GM18517 (cell line): ENCODE results near the gene RDH16.

ENCODE experiments used
- ATAC-seq: cut with Tn5 transposase; IDR thresholded peaks from one replicate; pipeline ENCODE4 v1.9.1; 2021; ENCODE audit warnings: mild to moderate bottlenecking, moderate library complexity; ENCODE audit not compliant: unreplicated experiment

The RDH16 gene, protein sequence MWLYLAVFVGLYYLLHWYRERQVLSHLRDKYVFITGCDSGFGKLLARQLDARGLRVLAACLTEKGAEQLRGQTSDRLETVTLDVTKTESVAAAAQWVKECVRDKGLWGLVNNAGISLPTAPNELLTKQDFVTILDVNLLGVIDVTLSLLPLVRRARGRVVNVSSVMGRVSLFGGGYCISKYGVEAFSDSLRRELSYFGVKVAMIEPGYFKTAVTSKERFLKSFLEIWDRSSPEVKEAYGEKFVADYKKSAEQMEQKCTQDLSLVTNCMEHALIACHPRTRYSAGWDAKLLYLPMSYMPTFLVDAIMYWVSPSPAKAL

DNA sequence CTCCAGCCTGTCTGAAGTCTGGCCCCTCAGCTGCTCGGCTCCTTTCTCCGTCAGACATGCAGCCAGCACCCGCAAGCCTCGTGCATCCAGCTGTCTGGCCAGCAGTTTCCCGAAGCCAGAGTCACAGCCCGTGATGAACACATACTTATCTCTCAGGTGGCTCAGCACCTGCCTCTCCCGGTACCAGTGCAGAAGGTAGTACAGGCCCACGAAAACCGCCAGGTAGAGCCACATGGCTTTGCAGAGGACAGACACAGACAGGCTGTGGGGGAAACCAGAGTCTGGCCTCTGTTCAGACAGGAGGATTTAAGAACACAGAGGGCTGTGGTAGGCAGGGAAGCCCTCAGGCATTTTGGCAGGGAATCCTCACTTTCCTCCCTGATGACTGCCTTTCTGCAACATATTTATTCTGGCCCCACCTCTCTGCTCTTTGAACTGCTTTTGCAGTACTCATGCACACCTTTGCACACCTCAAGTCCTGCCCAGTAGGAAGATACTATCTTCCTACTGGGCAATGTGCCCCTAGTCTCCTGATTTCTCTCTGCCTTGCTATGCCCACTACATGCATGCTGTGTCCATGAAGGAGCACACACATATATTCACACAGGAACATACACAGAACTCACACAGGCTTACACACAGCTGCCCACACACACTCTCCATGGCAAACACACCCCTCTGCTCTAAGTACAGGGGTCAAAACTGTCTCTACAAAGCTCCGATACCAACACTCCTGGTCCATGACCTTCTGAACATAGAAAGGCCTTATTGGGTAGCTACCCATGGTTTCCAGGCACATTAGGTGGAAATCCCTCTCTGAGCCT is at the start of gene RDH16:
Gene RDH16, minus strand, starts transcription at position 380 of the 824 bp plus-strand sequence. Its CDS starts 146 bp downstream, at position 234.
- ATAC-seq = no peak

DNA sequence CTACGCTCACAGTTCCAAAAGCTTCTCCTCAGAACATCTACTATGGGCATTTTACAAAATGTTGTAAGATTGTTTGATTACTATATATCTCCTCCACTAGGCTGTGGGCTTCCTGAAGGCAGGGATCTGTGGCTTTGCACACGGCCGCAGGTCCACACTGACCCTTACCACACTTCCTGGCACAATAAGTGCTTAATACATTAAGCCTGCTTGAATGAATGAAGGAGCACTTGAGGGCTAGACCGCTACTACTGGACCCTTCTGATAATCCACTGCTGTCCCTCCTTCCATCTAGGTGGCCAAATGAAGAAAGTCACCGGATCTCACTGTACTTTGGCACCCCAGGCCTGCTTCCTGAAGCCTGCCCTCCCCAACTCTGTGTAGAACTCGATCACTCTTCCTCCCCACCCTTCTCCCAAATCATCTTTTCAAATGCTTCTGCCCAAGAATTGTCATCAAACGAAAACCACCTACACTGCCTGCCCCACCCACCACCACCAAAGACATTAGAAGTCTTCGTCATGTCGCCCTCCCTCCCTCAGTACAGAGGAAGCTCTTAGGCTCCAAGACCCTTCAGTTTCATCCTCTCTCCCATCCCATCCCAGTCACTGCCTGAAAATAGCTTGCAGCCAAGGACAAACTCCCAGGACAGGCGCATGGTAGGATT is 49.5 kb upstream of the RDH16 start:
- no peak for ATAC-seq

DNA sequence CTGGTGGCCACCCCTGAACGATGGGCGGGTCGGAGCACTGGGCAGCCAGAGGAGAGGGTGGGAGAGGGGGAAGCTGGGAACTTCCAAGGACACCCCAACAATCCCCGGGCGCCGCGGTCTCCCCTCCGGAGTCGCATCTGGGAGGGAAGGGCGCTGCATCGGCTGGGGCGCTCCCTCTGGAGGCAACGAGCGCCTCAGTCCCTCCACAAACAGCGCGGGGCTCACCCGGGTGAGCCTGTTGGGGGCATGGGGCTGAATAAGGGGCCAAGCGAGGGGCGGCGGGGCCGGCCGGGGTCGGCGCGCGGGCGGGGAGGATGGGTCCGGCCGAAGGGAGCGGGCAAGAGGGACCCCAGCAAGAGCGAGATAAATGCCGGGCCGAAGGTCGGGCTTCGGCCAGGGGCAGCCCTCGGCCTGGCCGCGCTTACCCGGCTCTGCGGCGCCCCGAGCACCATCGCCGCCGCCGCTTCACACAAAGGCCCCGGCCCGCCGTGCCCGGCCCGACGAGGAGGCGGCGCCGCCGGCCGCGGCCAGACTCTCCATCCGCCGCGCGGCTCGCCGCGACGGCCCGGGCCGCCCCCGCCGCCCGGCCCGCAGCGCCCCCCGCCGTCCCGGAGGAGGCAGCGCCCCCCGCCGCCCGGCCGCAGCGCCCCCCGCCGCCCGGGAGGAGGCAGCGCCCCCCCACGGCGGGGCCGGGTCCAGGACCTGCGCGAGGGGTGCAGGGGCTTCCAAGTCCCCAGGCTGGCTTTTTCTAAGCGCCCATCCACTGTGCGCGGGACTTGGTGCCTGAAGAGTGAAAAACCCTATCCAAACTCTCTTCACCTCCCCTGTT is 48.8 kb upstream of the RDH16 start, which contains the start of gene ZBTB39:
Gene ZBTB39, minus strand, starts transcription at position 567 of the 829 bp plus-strand sequence. CDS start 1,629 bp downstream, outside the sequence.
- no peak for ATAC-seq

DNA sequence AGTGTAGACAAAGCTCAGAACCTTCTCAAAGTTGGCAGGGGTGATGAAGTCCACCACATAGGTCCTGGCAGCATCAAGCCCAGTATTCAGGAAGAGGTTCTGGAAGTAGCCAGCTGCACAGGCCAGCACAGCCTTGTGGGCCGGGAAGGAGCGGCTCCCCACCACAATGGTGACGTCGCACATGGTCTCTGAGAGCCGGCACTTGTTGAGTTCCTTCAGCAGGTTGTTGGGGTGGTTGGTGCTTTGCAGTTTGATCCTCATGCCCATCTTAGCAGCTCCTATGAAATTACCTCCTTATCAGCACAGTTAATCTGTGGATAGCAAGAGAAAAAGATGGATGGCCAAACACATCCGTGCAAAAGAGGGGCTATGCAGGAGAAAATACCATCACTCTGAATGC is 47.2 kb upstream of the RDH16 start:
- ATAC-seq = no peak

DNA sequence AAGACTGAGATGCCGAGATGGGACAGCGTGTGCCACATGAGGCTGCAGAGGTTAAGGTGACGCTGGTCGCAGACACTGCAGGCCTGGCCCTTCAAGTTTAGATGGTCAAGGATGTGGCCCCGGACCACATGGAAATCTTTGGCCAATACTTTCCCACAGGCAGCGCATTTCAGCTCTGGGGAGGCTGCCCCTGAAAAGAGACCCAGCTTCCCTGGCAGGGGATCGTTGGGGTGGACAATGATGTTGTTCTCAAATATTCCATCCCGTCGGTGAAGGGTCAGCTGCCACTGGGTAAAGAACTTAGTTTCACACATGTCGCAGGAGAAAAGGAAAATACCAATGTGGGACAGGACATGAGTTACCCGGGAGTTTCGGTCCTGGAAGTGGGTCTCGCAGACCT is 46.0 kb upstream of the RDH16 start:
- no peak for ATAC-seq

DNA sequence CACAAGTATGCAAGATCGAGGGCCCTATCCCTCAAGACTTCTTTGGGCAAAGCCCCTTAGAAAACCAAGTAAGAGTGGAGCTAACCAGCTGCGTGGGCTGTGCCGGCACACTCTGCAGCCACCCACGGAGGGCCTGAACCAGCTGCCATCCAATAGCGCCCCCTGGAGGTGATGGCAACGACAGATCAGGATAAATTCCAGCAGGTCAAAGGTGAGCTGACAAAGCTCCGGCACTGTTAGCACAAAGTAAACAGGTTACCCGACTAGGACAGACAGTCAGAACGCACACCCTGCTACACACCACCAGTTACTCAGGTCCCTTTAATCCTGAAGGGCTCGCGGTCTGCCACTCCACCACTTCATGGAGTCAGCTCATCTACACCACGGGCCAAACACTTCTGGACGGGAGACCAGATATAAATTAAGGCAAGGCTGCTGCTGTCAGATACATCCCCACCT is 44.1 kb upstream of the RDH16 start:
- ATAC-seq = no peak

DNA sequence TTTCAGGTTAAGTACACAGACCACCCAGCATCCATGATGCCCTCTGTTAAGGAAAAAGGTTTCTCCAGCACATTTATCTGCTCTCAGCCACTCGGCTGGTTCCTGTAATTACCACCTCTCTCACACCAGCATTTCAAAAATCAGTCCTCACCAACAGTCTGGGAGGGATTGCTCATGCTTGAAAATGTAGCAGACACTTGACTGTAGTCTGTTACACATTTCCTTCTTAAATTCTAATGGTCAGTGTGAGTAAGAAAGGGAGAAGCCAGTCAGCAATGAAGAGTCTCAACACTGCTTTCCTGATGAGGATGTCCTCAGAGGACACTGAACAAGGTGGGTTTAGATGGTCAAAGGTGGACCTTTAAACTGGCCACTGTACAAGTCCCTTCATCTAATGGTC is 43.0 kb upstream of the RDH16 start:
- ATAC-seq = no peak

DNA sequence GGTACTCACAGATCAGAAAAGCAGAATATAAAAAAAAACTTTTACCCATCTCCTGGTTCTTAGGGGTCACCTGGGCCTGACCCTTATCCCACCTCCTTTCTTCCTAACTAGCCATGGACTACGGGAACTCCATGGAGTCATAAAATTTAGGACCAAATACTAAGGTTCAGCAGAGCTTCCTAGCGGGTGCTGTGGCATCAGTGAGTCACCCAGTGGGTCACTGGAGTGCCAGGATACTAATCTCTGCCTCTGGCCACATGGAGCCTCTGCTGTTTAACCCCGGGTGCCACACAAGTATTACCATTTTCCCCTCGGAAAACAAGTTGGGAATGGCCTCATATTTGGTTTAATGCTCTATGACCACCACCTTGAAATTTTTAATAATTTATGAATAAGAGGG is 42.0 kb upstream of the RDH16 start:
- ATAC-seq = no peak

DNA sequence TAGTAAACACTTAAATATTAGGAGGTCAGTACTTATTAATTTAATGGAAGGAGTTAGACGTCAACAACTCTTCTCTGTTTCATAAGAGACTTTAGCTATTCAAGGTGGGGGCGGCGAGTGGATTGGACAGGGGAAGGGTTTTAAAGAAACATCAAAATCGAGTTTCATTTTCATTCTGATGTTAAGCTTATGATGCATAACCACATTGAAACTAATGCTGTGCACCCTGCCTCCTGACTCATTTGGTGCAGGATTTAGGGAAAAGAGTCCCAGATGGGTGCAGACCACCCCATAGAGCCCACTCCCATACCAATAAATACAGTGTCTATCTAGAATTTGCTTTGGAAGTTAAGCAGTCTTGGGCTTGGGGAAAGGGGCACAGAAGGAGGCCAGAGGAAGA is 41.6 kb upstream of the RDH16 start:
- peak; percentile 85 for ATAC-seq

DNA sequence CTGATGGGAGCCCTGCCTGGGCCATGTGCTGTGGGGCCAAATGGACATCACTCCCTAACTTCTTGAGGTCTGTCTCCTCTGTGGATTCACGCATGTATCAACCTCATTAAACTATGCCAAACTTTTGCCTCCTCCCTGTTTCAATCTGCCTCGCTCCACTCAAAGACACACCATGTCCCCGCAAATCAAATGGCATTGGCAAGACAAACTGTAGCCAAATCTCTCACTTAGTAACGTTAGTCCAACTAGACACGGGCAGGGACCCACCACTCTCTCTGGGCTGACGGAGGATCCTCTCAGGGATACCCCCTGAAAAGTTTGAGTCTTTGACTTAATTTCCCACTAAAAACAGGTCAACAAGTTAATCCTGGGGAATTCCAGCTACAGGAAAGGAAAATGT is 40.9 kb upstream of the RDH16 start:
- ATAC-seq = no peak

DNA sequence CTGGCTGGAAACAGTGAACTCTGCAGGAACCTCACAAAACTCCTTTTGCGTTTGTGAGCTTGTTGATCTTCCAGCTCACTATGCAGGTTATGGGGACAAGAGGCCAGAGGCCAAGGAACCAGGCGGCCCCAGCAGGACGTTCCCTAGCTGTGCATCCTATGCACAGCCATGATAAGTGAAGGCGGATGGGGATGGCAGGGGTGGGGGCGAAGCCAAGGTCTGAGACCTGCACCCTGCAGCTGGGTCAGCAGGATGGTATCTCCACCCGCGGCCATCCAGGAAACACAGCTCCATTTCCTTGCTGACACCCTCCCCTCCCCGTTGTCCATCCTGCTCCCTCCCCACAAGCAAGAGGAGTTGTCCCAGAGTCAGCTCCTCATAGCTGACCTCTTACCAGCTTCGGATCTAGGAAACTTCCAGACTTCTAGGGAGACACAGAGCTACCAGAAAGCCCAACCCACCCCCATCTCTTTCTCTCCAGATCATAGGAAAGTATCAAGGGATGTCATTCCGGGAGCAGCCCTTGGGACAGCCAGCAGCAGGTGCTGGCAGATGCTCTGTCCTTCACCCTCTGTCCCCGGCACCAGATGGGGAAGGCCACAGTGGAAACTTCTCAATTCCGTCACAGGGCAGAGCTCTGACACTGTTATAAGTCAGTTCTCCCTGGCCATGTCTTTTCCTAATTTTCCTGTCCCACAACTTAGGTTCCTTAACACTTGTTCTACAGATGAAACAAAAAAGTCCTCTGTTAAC is 39.6 kb upstream of the RDH16 start:
- ATAC-seq = no peak

DNA sequence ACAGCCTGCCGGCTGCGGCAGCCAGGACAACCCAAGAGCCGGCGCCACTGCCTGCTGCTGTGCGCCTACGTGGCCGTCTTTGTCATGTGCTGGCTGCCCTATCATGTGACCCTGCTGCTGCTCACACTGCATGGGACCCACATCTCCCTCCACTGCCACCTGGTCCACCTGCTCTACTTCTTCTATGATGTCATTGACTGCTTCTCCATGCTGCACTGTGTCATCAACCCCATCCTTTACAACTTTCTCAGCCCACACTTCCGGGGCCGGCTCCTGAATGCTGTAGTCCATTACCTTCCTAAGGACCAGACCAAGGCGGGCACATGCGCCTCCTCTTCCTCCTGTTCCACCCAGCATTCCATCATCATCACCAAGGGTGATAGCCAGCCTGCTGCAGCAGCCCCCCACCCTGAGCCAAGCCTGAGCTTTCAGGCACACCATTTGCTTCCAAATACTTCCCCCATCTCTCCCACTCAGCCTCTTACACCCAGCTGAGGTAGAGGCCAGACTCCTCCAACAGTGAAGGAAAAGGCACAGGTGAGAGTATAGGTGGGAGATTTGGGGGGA is 38.6 kb upstream of the RDH16 start:
- no peak for ATAC-seq

DNA sequence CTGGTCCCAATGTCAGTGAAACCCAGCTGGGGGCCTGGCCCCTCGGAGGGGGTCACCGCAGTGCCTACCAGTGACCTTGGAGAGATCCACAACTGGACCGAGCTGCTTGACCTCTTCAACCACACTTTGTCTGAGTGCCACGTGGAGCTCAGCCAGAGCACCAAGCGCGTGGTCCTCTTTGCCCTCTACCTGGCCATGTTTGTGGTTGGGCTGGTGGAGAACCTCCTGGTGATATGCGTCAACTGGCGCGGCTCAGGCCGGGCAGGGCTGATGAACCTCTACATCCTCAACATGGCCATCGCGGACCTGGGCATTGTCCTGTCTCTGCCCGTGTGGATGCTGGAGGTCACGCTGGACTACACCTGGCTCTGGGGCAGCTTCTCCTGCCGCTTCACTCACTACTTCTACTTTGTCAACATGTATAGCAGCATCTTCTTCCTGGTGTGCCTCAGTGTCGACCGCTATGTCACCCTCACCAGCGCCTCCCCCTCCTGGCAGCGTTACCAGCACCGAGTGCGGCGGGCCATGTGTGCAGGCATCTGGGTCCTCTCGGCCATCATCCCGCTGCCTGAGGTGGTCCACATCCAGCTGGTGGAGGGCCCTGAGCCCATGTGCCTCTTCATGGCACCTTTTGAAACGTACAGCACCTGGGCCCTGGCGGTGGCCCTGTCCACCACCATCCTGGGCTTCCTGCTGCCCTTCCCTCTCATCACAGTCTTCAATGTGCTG is 38.0 kb upstream of the RDH16 start:
- no peak for ATAC-seq

DNA sequence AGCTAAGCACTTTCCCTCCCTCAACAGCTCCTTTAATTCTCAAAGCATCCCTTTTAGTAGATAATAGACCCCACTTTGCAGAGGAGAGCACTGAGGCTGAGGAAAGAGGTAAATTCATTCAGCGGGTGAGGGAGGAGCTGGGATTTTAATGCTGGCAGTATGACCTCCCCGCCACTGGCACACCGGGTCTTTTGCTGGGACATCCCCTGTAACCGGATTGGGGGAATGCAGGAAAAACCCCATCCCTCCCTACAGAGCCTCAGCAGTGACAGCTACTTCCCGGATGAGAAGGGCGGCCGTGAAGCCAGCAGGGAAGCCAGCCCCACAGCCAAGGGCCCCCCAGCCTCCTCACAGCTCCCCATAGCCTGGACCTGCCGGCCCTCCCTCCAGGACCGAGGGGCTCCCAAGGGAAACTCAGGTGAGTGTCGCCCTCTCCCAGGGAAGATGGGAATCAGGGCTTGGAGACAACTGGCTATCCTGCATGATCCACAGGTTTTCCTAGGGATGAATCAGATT is 36.9 kb upstream of the RDH16 start:
- no peak for ATAC-seq

DNA sequence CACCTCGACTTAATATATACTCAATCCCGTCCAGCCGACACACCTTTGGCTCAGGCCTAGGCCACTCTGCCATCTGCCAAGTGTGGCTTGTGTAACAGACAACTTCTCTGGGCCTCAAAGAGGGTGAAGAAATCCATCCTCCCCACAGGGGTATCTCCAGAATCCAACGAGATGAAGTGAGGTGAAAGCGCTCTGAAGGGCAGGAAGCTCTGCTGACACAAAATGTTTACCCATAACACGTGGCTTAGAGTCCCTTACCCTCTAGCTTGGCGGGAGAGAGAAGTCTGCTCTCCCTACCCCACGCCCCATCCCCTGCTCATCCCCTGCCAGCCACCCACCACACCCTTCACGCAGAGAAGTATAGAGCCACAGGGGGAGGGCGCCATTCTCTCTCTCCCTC is 35.9 kb upstream of the RDH16 start:
- ATAC-seq = no peak

DNA sequence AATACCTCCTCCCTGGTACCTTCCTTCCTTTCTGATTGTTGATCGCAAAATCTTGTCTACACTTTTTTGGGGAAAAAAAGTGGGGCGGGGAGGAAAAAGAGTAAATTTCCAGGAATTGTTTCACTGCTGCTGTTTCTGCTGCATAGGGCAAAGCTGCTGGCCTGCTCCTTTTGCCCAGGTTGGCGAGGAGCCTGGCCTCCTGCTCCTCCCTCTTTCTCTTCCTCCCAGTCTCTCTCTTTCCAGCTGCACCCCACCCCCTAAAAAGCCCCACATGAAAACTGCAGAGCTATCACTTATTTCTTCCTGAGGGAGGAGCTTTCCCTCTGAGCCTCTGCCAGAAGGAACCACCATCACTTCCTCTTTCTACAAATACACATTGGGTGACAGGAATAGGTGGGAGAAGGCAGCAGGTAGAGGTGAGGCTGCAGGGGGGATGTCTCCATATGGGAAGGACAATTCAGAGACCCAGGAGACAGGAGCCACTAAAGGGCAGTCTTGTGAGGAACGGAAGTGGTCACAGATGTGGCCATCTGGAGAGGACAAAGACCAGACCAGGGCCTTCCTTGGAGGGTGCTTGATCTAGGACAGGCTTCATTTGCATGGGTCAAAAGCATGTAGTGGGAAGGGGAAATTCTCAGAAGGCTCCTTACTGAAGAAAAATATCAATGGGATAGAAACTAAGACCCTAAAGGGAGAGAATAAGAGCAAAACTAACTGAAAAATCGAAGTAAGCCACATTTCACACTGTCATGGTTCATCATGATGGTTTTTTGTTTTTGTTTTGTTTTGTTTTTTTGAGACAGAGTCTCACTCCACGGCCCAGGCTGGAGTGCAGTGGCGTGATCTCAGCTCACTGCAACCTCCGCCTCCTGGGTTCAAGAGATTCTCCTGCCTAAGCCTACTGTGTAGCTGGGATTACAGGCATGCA is 34.2 kb upstream of the RDH16 start:
- no peak for ATAC-seq

DNA sequence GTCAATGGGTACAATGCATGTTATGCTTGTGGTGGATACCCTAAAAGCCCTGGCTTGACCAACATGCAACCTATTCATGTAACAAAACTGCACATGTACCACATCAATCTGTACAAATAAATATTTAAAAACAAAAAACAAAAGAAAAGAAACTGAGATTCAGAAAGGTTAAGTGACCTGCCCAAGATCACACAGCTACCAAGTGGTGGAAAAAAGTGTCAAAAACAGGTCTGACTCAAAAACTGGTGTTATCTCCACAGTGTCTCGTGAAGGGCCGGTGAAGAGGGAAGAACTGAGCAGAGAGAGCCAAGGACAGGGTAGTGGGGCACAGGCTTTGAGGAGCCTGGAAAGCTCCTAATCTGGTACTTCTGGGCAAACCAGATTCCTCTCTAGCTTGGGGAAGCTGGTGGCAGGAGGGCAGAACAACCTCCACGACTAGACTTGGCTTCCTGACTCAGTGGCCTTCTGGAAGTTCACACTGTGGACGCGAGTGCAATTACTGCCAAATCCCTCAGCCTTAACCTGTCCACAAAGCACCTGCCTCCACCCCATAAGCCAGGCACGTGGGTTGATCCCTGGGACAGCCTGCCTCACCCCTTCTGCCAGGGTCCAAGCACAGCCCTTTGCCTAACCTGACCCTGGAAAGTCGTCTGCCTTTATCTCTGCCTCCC is 33.4 kb upstream of the RDH16 start:
- no peak for ATAC-seq
